SH-SY5Y (cell line): ENCODE data around the gene ZNF70.

Experiments used
- GATA2 ChIP-seq: IDR thresholded peaks from 2 replicates; pipeline ENCODE4 v1.6.1; 2011; ENCODE audit warnings: mild to moderate bottlenecking, low read depth, low read length
- GATA3 ChIP-seq: IDR thresholded peaks from 2 replicates; pipeline ENCODE4 v1.6.1; 2011; ENCODE audit warnings: low read depth, mild to moderate bottlenecking, low read length, moderate library complexity

DNA sequence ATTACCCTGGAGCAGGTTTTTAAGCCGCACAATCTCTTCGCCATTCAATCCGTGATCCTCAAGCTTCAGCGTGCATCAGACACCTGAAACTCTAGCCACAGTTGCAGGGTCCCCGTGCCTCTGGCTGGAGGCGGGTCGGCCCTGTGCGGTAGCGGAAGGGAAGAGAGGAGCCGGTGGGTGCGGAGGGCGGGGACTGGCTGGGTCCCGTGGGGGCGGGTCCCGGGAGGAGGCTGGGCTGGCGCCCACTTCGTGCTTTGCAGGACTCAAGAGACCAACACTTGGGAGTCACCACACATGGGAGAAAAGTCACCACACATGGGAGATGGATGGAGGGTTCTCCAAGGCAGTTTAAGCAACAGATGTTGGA is 12.7 kb upstream of the ZNF70 start:
- TF ChIP-seq GATA3: no peak
- no peak for TF ChIP-seq GATA2
